Activated T-helper 1 cell treated with Interleukin-2 at 50 U/mL for 16 hours (primary cell): ENCODE data around the gene NRXN3.

Experiments
- DNase-seq: peaks from one replicate; pipeline ENCODE4 v3.0.0-alpha.2; 2020; ENCODE audit warnings: low read depth

The NRXN3 gene

DNA sequence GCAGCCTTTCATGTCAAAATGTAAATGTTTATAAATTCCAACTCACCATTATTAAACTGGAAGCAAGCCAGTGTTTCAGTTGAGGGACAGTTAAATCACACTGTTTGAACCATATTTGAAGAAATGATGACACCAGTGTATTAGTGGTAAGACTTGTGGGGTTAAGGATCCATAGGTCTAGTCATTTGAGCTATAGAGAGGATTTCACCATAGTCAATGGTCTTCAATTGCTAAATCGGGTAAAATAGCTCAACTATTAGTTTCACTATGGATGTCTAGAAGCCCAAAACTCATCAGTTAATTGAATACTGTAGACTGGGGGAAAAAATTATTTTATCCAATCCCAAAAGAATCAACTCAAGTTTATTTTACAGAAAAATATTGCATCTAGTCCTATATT is 659.1 kb downstream of the NRXN3 start:
- no peak for DNase-seq

- no peak for DNase-seq
These were observed 664.7 kb downstream of the NRXN3 start for GRCh38 chr14:78834766-78835451.

GRCh38 chr14:78835909-78836308 is 665.7 kb downstream of the NRXN3 start:
- DNase-seq: no peak

DNA sequence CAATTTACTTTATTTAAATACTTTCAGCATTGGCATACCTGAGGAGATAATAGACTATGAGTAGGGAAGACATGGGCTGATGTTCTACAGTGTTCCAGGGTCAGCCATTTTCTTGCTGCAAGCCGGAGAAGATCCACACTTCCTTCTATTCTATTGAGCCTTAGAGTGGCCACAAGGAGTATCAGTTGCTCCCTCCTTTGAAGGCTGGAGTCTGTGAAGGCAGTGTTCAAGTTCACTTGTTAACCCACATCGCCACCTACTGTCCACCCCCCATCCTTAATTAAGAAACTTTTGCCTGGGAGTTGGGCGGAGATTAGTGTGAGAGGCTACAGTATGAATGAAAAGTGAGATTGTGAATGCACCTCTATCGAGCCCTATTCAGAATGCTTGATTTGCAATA is 666.6 kb downstream of the NRXN3 start:
- no peak for DNase-seq

GRCh38 chr14:78838959-78839358 is 668.8 kb downstream of the NRXN3 start:
- DNase-seq: no peak

GRCh38 chr14:78840898-78841297 is 670.7 kb downstream of the NRXN3 start:
- DNase-seq: no peak

- DNase-seq: no peak
These were observed 677.6 kb downstream of the NRXN3 start for GRCh38 chr14:78847801-78848200.

GRCh38 chr14:78848234-78848820 is 678.2 kb downstream of the NRXN3 start:
- no peak for DNase-seq

DNA sequence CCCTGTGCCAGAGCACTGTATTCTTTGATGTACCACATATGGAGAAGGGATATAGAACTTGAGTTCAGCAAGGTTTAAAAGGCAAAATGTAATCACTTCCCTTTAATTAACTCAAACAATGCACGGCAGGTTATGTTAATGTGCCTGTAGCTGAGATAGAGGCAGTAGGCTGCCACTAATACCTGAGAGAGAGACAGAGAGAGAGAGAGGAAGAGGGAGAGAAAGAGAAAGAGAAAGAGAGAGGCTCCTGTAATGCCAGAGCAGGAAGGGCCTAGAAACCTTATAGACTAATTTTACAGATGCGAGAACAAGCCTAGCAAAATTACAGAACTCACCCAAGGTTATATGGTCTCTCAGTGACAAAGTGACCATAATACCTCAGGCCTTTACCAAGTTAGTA is 679.8 kb downstream of the NRXN3 start:
- no peak for DNase-seq

- DNase-seq: no peak
These were observed 681.0 kb downstream of the NRXN3 start for GRCh38 chr14:78851189-78851588.

GRCh38 chr14:78852040-78852439 is 681.9 kb downstream of the NRXN3 start:
- DNase-seq: no peak

- DNase-seq: no peak
These were observed 687.8 kb downstream of the NRXN3 start for GRCh38 chr14:78857974-78858373.

DNA sequence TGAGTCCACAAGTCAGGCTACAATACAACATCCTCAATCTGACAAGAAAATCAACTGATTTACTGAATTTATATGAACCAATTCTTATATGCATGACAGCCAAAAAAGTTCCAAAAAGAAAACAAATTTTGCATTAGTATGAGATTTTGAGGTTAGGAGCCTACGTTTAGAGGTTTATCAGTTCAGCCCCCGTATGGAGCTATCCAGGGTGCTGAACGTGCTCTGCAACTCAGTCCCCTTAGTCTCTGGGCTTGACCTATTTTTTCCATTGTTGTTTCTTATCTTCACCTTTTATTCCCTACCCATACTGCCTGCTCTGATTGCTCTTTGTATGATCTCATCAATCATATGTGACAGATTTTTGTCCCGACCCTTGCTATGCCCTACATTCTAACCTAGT is 693.0 kb downstream of the NRXN3 start:
- DNase-seq: no peak

- no peak for DNase-seq
These were observed 702.7 kb downstream of the NRXN3 start for GRCh38 chr14:78872837-78873236.

- no peak for DNase-seq
These were observed 703.4 kb downstream of the NRXN3 start for GRCh38 chr14:78873581-78873980.

DNA sequence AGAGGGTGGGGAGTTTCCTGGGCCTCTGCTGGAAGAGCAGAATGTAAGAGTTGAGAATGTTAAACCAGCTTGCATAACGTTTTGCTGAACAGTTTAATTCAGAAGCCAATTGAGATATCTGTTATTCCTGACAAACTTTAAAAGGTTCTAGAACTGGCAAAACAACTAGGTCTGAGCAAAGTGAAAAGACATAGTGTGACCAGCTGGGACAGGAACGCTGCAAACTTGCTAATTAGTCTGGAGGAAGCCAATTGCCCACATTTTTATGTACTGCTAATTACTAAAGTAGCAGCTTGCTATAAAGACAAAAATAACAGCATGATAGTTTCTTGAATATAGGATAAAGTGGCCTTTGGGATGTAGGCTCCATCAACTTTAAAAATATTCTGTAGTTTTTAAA is 704.9 kb downstream of the NRXN3 start:
- no peak for DNase-seq

DNA sequence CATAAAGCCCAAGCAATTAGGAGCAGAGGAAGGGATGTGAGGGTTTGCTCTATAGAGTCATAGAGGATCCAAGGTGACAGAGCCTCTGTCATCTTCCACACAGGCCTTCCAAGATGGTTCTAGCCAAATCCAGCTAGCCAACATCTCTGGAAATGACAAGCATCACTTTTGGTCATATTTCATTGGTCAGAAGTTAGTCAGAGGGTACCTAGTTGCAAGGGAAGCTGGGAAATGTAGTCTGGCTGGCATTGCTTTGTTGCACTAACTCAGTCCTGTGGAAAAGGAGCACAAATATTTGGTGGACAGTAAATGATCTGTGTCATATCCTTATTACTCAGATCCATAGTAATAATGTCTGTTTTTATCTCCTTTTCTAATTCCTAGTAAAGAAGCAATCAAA is 715.7 kb downstream of the NRXN3 start:
- DNase-seq: no peak

GRCh38 chr14:78897443-78897842 is 727.3 kb downstream of the NRXN3 start:
- no peak for DNase-seq

DNA sequence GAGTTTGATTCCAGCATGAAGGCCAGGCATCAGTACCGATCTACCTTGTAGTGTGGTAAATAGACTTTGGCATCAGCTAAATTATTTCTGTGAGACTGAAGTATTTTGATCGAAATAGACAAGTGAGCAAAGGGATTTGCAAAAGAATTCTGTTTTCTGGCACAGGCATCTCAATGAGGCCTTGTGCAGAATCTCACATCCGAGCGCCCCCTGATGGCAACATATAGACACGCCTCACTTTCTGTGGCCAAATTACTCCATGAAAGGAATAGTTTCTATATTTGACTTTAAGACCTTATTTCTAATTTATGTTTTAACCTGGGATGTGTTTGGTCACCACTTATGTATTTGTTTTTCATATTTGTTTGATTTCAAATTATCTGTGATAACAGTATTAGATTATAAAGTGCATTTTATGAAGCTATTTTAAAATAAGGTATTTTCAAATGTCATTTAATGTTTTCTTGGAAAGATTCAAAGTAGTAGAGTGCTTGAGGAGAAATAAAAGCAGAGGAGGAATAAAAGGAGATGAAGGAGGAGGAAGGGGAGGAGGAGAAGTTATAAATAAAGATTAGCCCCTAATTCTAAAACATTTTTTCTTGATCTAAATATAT is 731.9 kb downstream of the NRXN3 start:
- DNase-seq: no peak

DNA sequence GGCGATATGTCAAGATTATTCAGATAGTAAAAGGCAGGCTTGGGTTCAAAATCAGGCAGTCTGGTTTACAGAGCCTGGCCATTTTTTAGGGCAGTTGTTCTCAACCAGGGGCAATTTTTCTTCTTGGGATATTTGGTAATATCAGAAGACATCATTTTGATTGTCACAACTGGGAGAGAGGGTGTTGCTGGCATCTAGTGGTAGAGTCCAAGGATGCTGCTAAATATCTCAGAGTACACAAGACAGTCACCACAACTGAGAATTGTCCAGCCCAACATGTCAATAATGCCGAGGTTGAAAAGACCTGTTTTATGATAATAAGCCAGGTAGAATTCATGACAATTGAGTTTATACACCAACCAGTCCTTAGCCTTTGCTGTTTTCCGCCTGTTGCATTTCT is 733.9 kb downstream of the NRXN3 start:
- DNase-seq: no peak

DNA sequence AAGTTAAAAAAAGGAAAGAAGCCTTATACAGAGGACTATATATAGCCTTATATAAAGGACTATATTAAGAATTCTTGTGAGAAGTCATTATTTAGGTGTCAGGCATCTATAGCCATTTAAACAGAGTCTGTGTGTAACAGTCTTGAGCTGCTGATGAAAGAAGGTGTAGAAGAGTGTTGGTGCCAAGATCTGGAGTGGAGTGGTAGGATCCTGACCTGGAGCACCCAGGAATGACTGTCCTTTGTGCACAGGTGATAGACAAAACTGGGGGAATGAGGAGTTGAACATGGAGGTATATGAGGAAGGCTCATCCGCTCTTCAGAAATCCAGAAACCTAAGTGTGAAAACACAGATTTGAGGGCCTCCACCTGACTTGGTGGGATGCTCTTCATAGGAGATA is 747.3 kb downstream of the NRXN3 start:
- DNase-seq: no peak

DNA sequence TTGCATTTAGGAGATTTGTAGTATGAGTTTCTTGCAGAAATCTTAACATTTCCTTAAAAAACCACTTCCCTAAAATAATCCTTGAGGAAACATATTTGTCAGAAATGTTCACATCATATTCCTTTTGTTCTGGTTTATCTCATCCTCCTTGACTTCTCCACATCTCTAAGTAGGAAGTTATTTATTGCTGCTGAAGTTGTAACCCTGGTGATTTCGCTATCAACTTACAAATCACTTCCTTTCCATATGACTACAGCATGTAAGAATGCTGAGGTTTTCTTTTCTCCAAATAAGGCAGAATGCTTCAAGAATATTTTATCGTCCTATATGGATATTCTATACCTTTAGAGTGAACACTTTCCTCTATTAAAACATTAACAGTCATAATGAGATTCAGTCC is 751.7 kb downstream of the NRXN3 start:
- no peak for DNase-seq

- DNase-seq: no peak
These were observed 757.1 kb downstream of the NRXN3 start for GRCh38 chr14:78927261-78927660.

DNA sequence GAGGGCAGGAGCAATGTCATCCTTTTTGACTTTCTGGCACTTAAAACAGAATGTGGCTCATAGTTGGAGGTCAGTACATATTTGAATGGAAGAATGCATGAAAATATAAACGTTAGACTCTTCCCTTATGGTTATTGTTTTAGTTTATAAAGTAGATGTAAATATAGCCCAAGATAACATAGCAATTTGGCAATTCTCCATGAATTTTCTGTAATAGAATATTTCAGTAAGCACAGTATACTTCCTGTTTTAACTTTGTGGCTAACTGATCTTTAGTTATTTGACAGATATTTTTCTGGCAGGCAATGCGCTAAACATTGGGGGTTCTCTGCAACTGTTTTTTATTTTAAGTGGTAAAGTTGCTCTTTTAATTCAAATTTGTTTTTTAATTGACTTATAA is 763.0 kb downstream of the NRXN3 start:
- no peak for DNase-seq
